ENCODE data around the gene CCHCR1.
"Not testable (repeated sequence)": the region's sequence is repeated elsewhere in the genome, so short reads cannot be mapped to it uniquely, and the experiment has no call there.

Gene CCHCR1

DNA sequence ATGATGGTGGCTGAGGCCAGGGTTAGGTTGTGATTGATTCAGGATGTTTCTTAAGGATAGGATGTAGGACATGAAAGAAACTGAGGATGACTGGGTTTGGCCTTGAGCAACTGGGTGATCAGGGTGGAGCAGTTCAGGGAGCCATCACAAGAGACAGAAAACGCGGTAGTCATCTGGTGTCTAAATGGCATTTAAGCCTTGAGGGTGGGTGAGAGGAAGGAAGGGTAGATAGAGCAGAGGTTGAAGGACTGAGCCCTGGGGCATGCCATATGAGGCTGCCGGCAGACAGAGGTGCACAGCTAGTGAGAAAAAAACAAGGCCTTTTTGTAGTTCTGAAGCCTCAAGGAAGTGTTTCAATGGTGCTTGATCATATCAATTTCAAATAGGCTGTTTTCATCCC, 11.0 kb upstream of the CCHCR1 start:
- Histone ChIP-seq H3K27ac (replicated peaks) (no peak overlapping the region), H3K27me3 (ENCODE audit: insufficient read depth, poor library complexity, severe bottlenecking) (no peaks in the 10 kb centered on the region), H3K4me3 (replicated peaks; ENCODE audit: insufficient read depth, low read length) (no peak overlapping the region)
- DNase-seq (ENCODE audit: low read depth in 1 of 2, low spot score in 1 of 2): no peak
- TF ChIP-seq GABPA (IDR thresholded peaks at IDR 0.05; ENCODE audit: low read depth): no peak
- TF ChIP-seq POLR2AphosphoS5 (IDR thresholded peaks at IDR 0.05; ENCODE audit: low read depth): no peak
- TF ChIP-seq, protein P1, sequence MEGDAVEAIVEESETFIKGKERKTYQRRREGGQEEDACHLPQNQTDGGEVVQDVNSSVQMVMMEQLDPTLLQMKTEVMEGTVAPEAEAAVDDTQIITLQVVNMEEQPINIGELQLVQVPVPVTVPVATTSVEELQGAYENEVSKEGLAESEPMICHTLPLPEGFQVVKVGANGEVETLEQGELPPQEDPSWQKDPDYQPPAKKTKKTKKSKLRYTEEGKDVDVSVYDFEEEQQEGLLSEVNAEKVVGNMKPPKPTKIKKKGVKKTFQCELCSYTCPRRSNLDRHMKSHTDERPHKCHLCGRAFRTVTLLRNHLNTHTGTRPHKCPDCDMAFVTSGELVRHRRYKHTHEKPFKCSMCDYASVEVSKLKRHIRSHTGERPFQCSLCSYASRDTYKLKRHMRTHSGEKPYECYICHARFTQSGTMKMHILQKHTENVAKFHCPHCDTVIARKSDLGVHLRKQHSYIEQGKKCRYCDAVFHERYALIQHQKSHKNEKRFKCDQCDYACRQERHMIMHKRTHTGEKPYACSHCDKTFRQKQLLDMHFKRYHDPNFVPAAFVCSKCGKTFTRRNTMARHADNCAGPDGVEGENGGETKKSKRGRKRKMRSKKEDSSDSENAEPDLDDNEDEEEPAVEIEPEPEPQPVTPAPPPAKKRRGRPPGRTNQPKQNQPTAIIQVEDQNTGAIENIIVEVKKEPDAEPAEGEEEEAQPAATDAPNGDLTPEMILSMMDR (IDR thresholded peaks at IDR 0.05; ENCODE audit: insufficient read depth, low read length): no peak
- TF ChIP-seq SPI1 (IDR thresholded peaks at IDR 0.05; ENCODE audit: borderline replicate concordance, low read depth): no peak
- TF ChIP-seq, protein P2, sequence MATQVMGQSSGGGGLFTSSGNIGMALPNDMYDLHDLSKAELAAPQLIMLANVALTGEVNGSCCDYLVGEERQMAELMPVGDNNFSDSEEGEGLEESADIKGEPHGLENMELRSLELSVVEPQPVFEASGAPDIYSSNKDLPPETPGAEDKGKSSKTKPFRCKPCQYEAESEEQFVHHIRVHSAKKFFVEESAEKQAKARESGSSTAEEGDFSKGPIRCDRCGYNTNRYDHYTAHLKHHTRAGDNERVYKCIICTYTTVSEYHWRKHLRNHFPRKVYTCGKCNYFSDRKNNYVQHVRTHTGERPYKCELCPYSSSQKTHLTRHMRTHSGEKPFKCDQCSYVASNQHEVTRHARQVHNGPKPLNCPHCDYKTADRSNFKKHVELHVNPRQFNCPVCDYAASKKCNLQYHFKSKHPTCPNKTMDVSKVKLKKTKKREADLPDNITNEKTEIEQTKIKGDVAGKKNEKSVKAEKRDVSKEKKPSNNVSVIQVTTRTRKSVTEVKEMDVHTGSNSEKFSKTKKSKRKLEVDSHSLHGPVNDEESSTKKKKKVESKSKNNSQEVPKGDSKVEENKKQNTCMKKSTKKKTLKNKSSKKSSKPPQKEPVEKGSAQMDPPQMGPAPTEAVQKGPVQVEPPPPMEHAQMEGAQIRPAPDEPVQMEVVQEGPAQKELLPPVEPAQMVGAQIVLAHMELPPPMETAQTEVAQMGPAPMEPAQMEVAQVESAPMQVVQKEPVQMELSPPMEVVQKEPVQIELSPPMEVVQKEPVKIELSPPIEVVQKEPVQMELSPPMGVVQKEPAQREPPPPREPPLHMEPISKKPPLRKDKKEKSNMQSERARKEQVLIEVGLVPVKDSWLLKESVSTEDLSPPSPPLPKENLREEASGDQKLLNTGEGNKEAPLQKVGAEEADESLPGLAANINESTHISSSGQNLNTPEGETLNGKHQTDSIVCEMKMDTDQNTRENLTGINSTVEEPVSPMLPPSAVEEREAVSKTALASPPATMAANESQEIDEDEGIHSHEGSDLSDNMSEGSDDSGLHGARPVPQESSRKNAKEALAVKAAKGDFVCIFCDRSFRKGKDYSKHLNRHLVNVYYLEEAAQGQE (IDR thresholded peaks at IDR 0.05; ENCODE audit: insufficient replicate concordance, low read depth): no peak

DNA sequence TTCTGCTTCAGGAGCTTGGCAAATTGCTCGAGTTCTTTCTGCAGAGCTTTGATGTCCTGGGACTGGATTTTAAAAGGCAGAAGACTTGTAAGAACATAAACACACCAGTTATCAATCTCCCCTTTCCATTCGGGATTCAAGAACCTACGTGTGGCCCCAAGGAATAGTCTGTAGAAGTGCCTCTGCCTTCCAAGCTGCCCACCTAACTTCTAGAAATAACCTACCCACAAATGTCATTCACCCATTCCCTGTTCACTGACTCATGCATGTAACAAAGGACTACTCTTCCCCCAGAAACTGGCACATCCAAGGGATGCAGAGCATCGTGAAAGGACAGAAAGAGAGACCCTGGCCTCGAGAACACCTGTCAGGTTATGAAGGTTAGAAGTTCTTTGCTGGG, 8.4 kb upstream of the CCHCR1 start:
- H3K4me3 ChIP-seq (replicated peaks; ENCODE audit: insufficient read depth, low read length): no peak overlapping the region
- TF ChIP-seq, protein P1 (IDR thresholded peaks at IDR 0.05; ENCODE audit: insufficient read depth, low read length): no peak
- no peak for TF ChIP-seq GABPA (IDR thresholded peaks at IDR 0.05; ENCODE audit: low read depth)
- no peak for TF ChIP-seq POLR2AphosphoS5 (IDR thresholded peaks at IDR 0.05; ENCODE audit: low read depth)
- TF ChIP-seq, protein P2 (IDR thresholded peaks at IDR 0.05; ENCODE audit: insufficient replicate concordance, low read depth): no peak
- TF ChIP-seq SPI1 (IDR thresholded peaks at IDR 0.05; ENCODE audit: borderline replicate concordance, low read depth): no peak
- no peak for DNase-seq (ENCODE audit: low read depth in 1 of 2, low spot score in 1 of 2)
- H3K27me3 ChIP-seq (ENCODE audit: insufficient read depth, poor library complexity, severe bottlenecking): no peaks in the 10 kb centered on the region
- no peak overlapping the region for H3K27ac ChIP-seq (replicated peaks)

DNA sequence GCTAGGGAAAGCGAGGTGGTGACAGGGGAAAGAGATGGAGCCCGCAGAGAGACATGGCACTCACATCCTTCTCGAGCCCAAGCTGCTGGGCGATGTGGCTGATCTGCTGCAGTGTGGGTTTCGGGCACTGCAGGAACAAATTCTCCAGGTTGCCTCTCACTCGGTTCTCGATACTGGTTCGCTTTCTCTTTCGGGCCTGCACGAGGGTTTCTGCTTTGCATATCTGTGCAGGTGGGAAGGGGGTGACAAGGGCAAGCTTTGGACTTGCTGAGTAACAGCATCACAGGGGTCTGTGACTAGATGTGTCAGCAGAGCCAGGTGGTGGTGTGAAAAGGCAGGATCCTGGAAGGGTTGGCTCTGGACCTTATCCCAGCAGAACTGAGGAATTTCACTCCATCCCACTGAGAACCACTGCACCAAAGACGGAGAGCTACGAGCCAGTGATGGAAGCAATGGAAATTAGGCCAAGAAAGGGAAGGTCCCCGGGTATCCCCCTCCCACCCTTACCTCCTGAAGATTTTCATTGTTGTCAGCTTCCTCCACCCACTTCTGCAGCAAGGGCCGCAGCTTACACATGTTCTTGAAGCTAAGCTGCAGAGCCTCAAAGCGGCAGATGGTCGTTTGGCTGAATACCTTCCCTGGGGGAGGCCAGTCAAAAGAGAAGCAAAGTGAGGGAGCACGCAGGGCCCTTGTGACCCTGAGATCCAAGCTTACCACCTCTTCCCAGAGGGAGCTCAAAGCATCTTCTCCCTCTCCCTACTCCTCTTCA, 7.6 kb upstream of the CCHCR1 start:
- DNase-seq (ENCODE audit: low read depth in 1 of 2, low spot score in 1 of 2); H3K27ac ChIP-seq (replicated peaks); H3K27me3 ChIP-seq (ENCODE audit: insufficient read depth, poor library complexity, severe bottlenecking); H3K4me3 ChIP-seq (replicated peaks; ENCODE audit: insufficient read depth, low read length): not testable (repeated sequence)

DNA sequence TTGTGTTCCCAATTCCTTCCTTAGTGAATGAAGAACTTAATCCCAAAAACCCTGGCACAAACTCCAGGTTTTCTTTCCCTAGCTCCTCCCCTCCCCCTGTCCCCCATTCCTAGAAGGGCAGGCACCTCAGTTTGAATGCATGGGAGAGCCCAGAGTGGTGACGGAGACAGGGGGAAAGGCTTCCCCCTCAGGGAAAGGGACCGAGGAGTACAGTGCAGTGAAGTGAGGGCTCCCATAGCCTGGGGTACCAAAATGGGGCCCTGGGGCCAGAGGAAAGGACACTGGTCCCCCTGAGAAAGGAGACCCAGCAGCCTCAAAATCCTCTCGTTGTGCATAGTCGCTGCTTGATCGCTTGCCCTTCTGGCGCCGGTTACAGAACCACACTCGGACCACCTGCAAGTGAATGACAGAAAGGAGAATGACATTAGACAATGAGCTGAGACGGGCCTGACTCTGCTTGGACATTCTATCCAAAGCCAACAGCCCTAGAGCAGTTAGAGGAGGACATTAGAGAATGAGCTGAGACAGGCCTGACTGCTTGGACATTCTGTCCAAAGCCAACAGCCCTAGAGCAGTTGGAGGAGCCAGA, 7.0 kb upstream of the CCHCR1 start:
- H3K27ac ChIP-seq (replicated peaks); H3K4me3 ChIP-seq (replicated peaks; ENCODE audit: insufficient read depth, low read length); H3K27me3 ChIP-seq (ENCODE audit: insufficient read depth, poor library complexity, severe bottlenecking); DNase-seq (ENCODE audit: low read depth in 1 of 2, low spot score in 1 of 2): not testable (repeated sequence)

DNA sequence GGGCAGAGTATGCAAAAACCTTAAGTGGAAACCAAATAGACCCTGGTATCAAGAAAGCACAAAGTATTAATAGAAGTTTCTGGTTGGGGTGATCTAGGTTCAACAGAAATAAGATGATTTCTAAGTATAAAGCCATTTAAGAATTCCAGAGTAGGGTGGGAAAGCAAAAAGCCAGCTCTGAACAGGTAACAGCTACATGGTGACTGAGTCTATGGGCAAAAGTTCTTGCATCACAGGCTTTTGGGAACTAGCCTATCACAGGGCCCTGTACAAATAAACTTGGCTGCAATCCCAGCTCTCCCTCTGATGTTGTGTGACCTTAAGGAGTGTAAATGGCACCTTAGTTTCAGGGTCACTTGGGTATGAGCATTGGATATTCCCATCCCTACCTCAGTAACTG, 6.3 kb upstream of the CCHCR1 start:
- Histone ChIP-seq H3K4me3 (replicated peaks; ENCODE audit: insufficient read depth, low read length) (no peak overlapping the region), H3K27me3 (ENCODE audit: insufficient read depth, poor library complexity, severe bottlenecking) (no peaks in the 10 kb centered on the region), H3K27ac (replicated peaks) (no peak overlapping the region)
- no peak for TF ChIP-seq POLR2AphosphoS5 (IDR thresholded peaks at IDR 0.05; ENCODE audit: low read depth)
- TF ChIP-seq GABPA (IDR thresholded peaks at IDR 0.05; ENCODE audit: low read depth): no peak
- TF ChIP-seq SPI1 (IDR thresholded peaks at IDR 0.05; ENCODE audit: borderline replicate concordance, low read depth): no peak
- TF ChIP-seq, protein P1 (IDR thresholded peaks at IDR 0.05; ENCODE audit: insufficient read depth, low read length): no peak
- TF ChIP-seq, protein P2 (IDR thresholded peaks at IDR 0.05; ENCODE audit: insufficient replicate concordance, low read depth): no peak
- DNase-seq (ENCODE audit: low read depth in 1 of 2, low spot score in 1 of 2): peak in 1 of 2 experiments; percentile 25
